Measurements from ENCODE around the gene OR52N1.

The OR52N1 gene

GRCh38 chr11:5815534-5815933, 24.5 kb upstream of the OR52N1 start:
- TF ChIP-seq SIN3A (IDR thresholded peaks at IDR 0.05; ENCODE audit: borderline replicate concordance, insufficient read depth, low read length) (no peak), FOXP2 (optimal IDR thresholded peaks at IDR 0.05; ENCODE audit: borderline replicate concordance, extremely low read depth, extremely low read length, insufficient read depth) (no peak), POLR2AphosphoS5 (IDR thresholded peaks at IDR 0.05; ENCODE audit: low read depth, low read length) (no peak), TAF1 (IDR thresholded peaks at IDR 0.05; ENCODE audit: borderline replicate concordance, insufficient read depth, low read length) (no peak)
- TF ChIP-seq, protein P1, sequence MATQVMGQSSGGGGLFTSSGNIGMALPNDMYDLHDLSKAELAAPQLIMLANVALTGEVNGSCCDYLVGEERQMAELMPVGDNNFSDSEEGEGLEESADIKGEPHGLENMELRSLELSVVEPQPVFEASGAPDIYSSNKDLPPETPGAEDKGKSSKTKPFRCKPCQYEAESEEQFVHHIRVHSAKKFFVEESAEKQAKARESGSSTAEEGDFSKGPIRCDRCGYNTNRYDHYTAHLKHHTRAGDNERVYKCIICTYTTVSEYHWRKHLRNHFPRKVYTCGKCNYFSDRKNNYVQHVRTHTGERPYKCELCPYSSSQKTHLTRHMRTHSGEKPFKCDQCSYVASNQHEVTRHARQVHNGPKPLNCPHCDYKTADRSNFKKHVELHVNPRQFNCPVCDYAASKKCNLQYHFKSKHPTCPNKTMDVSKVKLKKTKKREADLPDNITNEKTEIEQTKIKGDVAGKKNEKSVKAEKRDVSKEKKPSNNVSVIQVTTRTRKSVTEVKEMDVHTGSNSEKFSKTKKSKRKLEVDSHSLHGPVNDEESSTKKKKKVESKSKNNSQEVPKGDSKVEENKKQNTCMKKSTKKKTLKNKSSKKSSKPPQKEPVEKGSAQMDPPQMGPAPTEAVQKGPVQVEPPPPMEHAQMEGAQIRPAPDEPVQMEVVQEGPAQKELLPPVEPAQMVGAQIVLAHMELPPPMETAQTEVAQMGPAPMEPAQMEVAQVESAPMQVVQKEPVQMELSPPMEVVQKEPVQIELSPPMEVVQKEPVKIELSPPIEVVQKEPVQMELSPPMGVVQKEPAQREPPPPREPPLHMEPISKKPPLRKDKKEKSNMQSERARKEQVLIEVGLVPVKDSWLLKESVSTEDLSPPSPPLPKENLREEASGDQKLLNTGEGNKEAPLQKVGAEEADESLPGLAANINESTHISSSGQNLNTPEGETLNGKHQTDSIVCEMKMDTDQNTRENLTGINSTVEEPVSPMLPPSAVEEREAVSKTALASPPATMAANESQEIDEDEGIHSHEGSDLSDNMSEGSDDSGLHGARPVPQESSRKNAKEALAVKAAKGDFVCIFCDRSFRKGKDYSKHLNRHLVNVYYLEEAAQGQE (IDR thresholded peaks at IDR 0.05; ENCODE audit: insufficient read depth in 1 of 2, low read depth in 2 of 2, low read length in 2 of 2): no peak

DNA sequence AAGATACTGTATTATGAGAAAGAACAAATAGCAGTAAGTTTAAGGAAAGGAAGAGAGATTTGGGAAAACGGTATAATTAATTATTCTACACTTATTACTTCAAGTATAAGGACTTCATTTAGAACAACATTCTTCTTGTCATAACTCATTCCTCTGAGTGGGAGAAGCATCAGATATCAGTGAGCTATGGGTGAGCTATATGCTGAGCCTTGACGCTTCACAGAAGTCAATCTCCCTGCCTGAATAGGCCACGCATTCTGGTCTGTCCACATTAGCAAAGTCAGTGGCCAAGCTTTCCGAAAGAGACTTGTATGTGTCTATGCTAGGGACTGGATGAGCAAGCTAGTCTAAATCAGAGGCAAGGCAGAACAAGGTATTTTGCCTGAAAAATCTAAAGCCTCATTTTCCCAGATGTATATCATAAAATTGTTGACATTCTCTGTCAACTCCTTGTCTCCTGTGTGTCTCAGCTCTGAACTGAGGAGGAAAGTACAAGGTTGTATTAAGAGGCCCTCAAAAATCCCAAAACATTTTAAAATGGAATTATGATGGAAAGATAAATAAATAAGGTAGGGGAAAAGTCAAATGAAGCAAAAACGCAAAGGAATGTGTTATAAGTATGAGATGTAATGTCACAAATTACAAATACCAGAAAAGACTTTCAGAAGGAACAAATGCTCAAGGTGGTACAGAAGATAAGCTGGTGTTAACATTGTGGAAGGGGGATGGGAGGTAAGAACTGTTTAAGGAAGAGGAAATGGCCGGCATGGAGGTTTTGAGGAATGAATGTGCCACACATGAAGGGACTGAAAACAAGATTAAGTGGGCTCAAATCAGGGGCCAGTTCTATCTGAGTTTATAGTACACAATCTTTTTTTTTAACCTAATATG, 19.1 kb upstream of the OR52N1 start:
- no peak for TF ChIP-seq FOXP2 (optimal IDR thresholded peaks at IDR 0.05; ENCODE audit: borderline replicate concordance, extremely low read depth, extremely low read length, insufficient read depth)
- no peak for TF ChIP-seq POLR2AphosphoS5 (IDR thresholded peaks at IDR 0.05; ENCODE audit: low read depth, low read length)
- no peak for TF ChIP-seq TAF1 (IDR thresholded peaks at IDR 0.05; ENCODE audit: borderline replicate concordance, insufficient read depth, low read length)
- no peak for TF ChIP-seq SIN3A (IDR thresholded peaks at IDR 0.05; ENCODE audit: borderline replicate concordance, insufficient read depth, low read length)
- TF ChIP-seq, protein P1 (IDR thresholded peaks at IDR 0.05; ENCODE audit: insufficient read depth in 1 of 2, low read depth in 2 of 2, low read length in 2 of 2): no peak

- TF ChIP-seq, protein P1 (IDR thresholded peaks at IDR 0.05; ENCODE audit: insufficient read depth in 1 of 2, low read depth in 2 of 2, low read length in 2 of 2): no peak
- TF ChIP-seq POLR2AphosphoS5 (IDR thresholded peaks at IDR 0.05; ENCODE audit: low read depth, low read length): no peak
- TF ChIP-seq TAF1 (IDR thresholded peaks at IDR 0.05; ENCODE audit: borderline replicate concordance, insufficient read depth, low read length): no peak
- no peak for TF ChIP-seq SIN3A (IDR thresholded peaks at IDR 0.05; ENCODE audit: borderline replicate concordance, insufficient read depth, low read length)
- no peak for TF ChIP-seq FOXP2 (optimal IDR thresholded peaks at IDR 0.05; ENCODE audit: borderline replicate concordance, extremely low read depth, extremely low read length, insufficient read depth)
Measured at GRCh38 chr11:5809122-5809519, 18.1 kb upstream of the OR52N1 start.

DNA sequence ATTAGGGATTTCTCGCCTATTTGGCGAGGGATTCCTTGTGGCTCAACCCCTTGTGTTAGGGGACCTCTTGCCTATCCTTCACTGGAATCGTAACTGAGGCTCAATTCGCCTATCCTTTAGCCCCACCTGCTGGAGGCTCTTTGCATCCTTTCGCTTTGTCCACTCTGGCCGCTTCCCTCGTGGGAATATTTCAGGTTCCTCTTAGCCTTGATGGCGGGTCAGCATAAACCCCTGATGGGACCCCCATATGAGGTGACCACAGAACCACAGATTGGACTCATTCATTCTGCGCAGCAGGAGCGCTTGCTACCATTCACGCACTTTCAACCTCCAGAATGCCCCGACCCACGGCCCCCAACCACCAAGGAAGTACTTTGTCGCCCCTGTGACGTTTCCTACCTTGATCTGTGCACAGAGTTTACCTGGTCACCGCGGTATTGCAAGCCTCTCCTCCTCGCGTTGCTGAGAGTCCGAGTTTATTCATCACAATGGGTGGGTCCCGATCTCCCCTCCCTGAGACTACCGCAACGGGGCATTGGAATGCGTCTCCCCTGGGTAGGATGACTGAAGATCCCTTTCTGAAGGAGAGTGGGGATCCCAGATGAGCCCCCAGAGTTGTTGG, 17.5 kb upstream of the OR52N1 start, which contains the start of gene OR52N2:
TSS of gene OR52N2 (plus strand) at position 425 of the 622 bp plus-strand sequence. CDS start 11,412 bp downstream, outside the sequence.
- no peak for TF ChIP-seq POLR2AphosphoS5 (IDR thresholded peaks at IDR 0.05; ENCODE audit: low read depth, low read length)
- TF ChIP-seq, protein P1 (IDR thresholded peaks at IDR 0.05; ENCODE audit: insufficient read depth in 1 of 2, low read depth in 2 of 2, low read length in 2 of 2): no peak

All from PFSK-1 (cell line).